NCI-H146 treated with DMSO at 0.1 percent for 48 hours (cell line): ENCODE data around the gene LSM7.

Source experiments
- DNase-seq: peaks from one replicate; lab custom pipeline; 2025; ENCODE audit not compliant: unreplicated experiment; lab: John Stamatoyannopoulos, UW

LSM7 gene

GRCh38 chr19:2338751-2339643 is 10.6 kb upstream of the LSM7 start:
- no peak for DNase-seq

DNA sequence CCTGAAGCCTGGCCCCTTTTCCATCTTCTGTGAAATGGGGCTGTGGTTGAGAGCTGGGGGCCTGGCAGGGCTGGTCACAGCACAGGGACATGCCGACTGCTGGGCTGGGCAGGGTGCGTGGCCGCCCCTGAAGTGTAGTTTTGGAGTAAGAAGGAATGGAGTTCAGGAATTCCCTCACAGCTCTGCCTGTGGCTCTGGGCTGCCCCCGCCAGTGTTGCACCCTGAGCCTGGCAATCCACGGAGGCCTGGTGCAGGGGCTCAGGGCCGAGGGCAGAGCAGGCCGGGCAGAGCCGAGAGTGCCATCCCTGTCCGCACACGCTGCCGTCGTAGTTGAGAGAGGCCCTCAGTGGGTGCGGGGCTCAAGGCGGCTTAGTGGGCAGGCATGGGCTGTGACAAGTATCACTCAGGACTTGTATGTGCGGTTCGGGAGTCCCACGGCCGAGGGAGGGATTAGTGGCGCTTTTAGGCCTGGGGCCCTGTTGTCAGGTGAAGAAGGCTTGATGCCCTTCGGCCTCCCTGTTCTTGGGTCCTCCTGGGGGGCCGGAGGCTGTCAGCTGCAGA is 9.7 kb upstream of the LSM7 start:
- DNase-seq = no peak

DNA sequence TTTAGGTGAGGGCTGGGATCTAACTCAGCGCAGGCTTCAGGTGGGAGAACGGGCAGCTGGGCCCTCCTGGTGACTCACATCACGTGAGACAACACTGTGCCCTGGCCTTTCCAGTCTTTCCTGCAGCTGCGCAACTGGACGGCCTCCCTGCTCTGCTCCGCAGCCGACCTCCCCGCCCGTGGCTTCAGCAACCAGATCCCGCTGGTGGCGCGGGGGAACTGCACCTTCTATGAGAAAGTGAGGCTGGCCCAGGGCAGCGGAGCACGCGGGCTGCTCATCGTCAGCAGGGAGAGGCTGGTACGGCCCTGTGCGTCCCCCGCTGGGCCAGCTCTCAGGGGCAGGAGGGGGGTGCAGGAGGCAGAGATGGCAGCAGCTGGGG is 8.9 kb upstream of the LSM7 start:
- no peak for DNase-seq

GRCh38 chr19:2336528-2337328 is 8.3 kb upstream of the LSM7 start:
- no peak for DNase-seq

DNA sequence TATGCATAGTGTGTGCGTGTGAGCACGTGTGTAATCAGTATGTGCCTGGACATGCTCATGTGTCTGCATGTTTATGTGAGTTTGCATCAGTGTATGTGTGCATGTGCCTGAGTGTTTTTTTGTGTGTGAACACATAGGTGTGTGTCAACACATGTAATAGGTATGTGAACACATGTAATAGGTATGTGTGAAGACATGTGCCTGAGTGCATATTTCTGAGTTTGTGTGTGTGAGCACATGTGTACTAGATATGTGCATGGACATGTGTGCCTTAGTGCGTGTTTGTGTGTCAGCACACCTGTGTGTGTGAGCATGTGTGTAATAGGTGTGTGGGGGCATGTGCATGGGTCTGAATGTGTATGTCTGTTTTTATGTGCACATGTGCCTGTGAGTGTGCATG is 7.5 kb upstream of the LSM7 start:
- no peak for DNase-seq

DNA sequence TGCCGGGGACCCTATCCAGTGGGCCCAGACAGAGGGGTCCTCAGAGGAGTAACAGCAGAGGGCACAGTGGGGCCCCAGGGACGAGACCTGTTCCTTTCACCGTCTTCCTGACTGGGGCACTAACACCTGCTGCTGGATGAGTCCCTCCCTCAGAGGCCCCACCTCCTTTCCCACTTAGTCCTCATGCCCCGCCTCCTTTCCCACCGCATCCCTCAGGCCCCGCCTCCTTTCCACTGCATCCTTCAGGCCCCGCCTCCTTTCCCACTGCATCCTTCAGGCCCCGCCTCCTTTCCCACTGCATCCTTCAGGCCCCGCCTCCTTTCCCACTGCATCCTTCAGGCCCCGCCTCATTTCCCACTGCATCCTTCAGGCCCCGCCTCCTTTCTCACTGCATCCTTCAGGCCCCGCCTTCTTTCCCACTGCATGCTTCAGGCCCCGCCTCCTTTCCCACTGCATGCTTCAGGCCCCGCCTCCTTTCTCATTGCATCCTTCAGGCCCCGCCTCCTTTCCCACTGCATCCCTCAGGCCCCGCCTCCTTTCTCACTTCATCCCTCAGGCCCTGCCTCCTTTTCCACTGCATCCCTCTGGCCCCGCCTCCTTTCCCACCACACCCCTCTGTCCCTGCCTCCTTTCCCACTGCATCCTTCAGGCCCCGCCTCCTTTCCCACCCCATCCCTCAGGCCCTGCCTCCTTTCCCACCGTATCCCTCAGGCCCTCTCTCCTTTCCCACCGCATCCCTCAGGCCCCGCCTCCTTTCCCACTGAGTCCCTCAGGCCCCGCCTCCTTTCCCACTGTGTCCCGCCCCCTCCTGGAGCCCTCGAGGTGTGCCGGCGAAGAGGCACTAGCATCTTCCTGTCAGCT is 6.8 kb upstream of the LSM7 start:
- no peak for DNase-seq

GRCh38 chr19:2334426-2334825 is 6.0 kb upstream of the LSM7 start:
- DNase-seq = no peak

- DNase-seq = no peak
Observed at GRCh38 chr19:2333807-2334211, 5.4 kb upstream of the LSM7 start.

DNA sequence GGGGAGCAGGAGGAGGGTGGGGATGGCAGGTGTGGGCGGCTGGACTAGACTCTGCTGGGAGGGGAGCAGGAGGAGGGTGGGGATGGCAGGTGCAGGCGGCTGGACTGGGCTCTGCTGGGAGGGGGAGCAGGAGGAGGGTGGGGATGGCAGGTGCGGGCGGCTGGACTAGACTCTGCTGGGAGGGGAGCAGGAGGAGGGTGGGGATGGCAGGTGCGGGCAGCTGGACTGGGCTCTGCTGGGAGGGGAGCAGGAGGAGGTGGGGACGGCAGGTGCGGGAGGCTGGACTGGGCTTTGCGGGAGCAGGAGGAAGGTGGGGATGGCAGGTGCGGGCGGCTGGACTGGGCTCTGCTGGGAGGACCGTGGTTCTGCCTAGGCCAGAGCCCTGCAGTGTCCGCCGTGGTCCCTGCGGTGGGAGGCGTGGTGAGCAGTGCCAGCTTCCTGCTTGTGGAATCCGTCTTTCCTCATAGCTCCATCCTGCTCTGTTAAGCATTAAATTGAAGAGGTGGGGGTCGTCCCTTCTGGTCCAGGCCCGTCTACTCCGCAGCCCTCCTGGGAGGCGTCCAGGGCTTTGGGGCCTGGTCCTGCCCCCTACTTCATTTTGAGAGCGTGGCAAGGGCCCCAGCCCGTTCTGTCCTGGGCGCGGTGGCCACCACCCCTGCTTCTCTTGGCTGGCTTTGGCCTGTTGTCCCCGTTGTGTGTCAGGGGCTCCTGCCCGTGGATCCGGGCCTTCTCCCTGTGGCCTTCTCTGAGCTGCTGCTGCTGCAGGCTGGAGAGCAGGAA is 4.8 kb upstream of the LSM7 start:
- DNase-seq = peak; percentile 47

- DNase-seq = no peak
Observed at GRCh38 chr19:2332341-2333026, 4.1 kb upstream of the LSM7 start.

DNA sequence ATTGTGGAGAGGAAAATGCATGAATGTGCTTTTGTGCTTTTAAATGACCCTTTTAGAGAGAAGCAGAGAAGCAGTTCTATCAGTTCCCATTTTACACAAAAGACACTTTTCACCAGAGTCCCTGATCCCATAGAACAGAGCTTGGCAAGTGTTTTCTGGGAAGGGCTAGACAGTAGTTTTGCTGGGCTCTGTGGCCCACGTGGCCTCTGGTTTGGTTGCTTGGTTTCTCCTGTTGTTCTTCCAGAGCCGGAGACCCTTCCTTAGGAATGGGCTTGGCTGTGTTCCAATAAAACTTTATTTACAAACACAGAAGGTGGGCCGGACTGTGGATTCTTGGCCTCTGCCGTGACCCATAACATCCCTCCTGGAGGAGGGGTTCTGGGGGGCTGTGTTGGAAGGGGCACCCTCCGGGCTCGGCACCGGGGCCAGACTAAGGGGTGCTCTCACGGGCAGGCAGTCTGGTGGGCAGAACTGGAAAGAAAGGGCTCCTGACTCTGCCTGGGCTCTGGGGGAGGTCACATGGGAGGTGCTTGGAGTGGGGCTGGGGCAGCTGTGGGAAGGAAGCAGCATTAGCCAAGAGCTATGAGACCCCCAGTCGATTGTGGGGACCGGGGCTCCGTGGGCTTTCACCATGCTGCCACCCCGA is 3.3 kb upstream of the LSM7 start:
- DNase-seq = no peak

GRCh38 chr19:2330632-2331284 is 2.4 kb upstream of the LSM7 start:
- DNase-seq = no peak

DNA sequence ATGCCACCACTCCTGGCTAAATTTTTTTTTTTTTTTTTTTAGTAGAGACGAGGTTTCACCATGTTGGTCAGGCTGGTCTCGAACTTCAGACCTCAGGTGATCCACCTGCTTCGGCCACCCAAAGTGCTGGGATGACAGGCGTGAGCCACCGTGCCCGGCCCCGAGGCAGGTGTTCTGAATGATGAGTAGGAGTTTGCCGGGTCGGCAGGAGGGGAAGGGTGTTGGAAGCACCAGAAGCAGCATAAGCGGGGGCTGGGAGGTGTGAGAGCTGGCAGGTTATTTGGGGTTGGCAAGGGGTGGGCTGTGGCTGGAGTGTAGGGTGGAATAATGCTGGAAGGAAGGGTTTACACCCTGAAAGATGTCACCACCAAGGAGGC is 1.9 kb upstream of the LSM7 start:
- no peak for DNase-seq

DNA sequence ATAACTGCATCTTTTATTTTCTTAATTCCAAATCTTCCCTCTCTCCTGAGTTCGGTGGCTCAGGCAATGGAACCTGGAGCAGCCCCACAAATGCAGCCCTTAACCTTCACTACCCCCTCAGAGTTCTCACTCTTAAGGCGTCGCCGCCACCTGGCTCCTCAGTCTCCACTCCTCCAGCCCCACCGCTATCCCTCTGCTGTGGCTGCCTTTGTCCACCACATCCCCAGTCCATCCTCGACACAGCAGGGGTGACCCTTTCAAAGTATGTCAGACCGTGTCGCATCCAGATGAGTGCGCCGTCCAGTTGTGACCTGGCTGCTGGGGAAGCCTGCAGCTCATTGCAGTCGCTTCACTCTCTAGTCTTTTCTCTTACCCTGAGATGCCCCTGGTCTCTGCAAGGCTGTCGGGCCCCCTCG is 1.1 kb upstream of the LSM7 start:
- DNase-seq = peak; percentile 19

DNA sequence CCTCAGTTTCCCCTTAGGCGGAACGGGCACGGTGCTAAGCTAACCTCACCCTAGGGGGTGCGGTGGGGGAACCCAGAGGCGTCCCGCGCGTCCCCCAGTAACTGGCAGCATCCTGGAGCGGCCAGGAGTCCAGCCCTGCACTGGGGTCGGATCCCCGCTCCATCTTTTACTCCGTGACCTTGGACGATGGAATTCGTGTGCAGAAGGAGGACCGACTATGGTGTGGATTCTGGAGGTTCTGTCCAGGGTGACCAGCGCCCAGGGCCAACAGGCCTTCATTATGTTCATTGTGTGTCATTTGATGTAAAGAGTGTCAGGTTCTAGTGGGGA is 728 bp upstream of the LSM7 start:
- DNase-seq = no peak

- no peak for DNase-seq
Observed at GRCh38 chr19:2327773-2328400, 499 bp downstream of the LSM7 start.

- DNase-seq = no peak
Observed at GRCh38 chr19:2326699-2327360, 1.6 kb downstream of the LSM7 start.
